Measurements from ENCODE around the gene WWOX.

Gene WWOX

GRCh38 chr16:79143026-79143425 lies 1043.6 kb downstream of the WWOX start:
- no peaks in the 10 kb centered on the region for H3K4me1 ChIP-seq (ENCODE audit: control insufficient read depth in 1 of 2, insufficient read depth in 2 of 2, low read length in 2 of 2)
- H3K4me2 ChIP-seq (ENCODE audit: low read length): no peak overlapping the region
- no peak overlapping the region for H2AFZ ChIP-seq (ENCODE audit: insufficient read depth, low read length, poor library complexity)
- no peaks in the 10 kb centered on the region for H3K79me1 ChIP-seq (ENCODE audit: low read length)
- no peak overlapping the region for H3K18ac ChIP-seq (ENCODE audit: low read length)
- H4K12ac ChIP-seq (ENCODE audit: low read depth, low read length): no peak overlapping the region
- WGBS (ENCODE audit: extremely low coverage, insufficient coverage, insufficient read length): no CpG with 5 or more reads among the region's 2 CpGs
- H3K23ac ChIP-seq (ENCODE audit: low read length): no peak overlapping the region
- no peaks in the 10 kb centered on the region for H3K9me3 ChIP-seq (ENCODE audit: insufficient read depth, low read depth, low read length)
- no peak for DNase-seq
- no peak overlapping the region for H3K4ac ChIP-seq (ENCODE audit: low read depth, low read length)
- H2AK5ac ChIP-seq (ENCODE audit: low read length): no peak overlapping the region
- H2BK12ac ChIP-seq (ENCODE audit: low read length): no peak overlapping the region
- no peak overlapping the region for H3K14ac ChIP-seq (ENCODE audit: low read length)
- H3K27ac ChIP-seq (ENCODE audit: low read depth, low read length): no peak overlapping the region
- no peak overlapping the region for H2BK120ac ChIP-seq (ENCODE audit: insufficient read depth, low read length, poor library complexity)
- H3K36me3 ChIP-seq (ENCODE audit: control insufficient read depth in 1 of 2, insufficient read depth in 2 of 2, low read length in 2 of 2): no peaks in the 10 kb centered on the region
- H4K91ac ChIP-seq (ENCODE audit: low read depth, low read length): no peak overlapping the region
- no peak overlapping the region for H3K9ac ChIP-seq (ENCODE audit: low read length)
- no peaks in the 10 kb centered on the region for H3K79me2 ChIP-seq (ENCODE audit: control insufficient read depth, insufficient read depth, low read length, poor library complexity)
- H3K27me3 ChIP-seq (ENCODE audit: insufficient read depth, low read length): no peaks in the 10 kb centered on the region
- no peak overlapping the region for H4K8ac ChIP-seq (ENCODE audit: low read depth, low read length)
- H3K4me3 ChIP-seq (ENCODE audit: low read depth, low read length): no peak overlapping the region
- no peak overlapping the region for H2BK5ac ChIP-seq (ENCODE audit: low read depth, low read length, poor library complexity)

- peak in 1 of 2 donors; percentile 25 for DNase-seq
- Histone ChIP-seq H3K23ac (ENCODE audit: low read length) (no peak overlapping the region), H2BK12ac (ENCODE audit: low read length) (no peak overlapping the region), H3K18ac (ENCODE audit: low read length) (no peak overlapping the region), H3K4me3 (ENCODE audit: low read depth, low read length) (no peak overlapping the region), H3K4me2 (ENCODE audit: low read length) (no peak overlapping the region), H3K4me1 (ENCODE audit: control insufficient read depth in 1 of 2, insufficient read depth in 2 of 2, low read length in 2 of 2) (no peaks in the 10 kb centered on the region), H2BK120ac (ENCODE audit: insufficient read depth, low read length, poor library complexity) (no peak overlapping the region), H3K27me3 (ENCODE audit: insufficient read depth, low read length) (no peaks in the 10 kb centered on the region), H2BK5ac (ENCODE audit: low read depth, low read length, poor library complexity) (no peak overlapping the region), H4K91ac (ENCODE audit: low read depth, low read length) (no peak overlapping the region), H3K79me1 (ENCODE audit: low read length) (no peaks in the 10 kb centered on the region), H2AFZ (ENCODE audit: insufficient read depth, low read length, poor library complexity) (no peak overlapping the region), H3K14ac (ENCODE audit: low read length) (no peak overlapping the region), H3K36me3 (ENCODE audit: control insufficient read depth in 1 of 2, insufficient read depth in 2 of 2, low read length in 2 of 2) (no peaks in the 10 kb centered on the region), H3K9me3 (ENCODE audit: insufficient read depth, low read depth, low read length) (no peaks in the 10 kb centered on the region), H3K4ac (ENCODE audit: low read depth, low read length) (no peak overlapping the region), H2AK5ac (ENCODE audit: low read length) (no peak overlapping the region), H3K9ac (ENCODE audit: low read length) (no peak overlapping the region), H3K79me2 (ENCODE audit: control insufficient read depth, insufficient read depth, low read length, poor library complexity) (no peaks in the 10 kb centered on the region), H3K27ac (ENCODE audit: low read depth, low read length) (no peak overlapping the region), H4K12ac (ENCODE audit: low read depth, low read length) (no peak overlapping the region), H4K8ac (ENCODE audit: low read depth, low read length) (no peak overlapping the region)
- WGBS (ENCODE audit: extremely low coverage, insufficient coverage, insufficient read length): no CpG with 5 or more reads among the region's 1 CpG
Measured at GRCh38 chr16:79150151-79150550, 1050.7 kb downstream of the WWOX start.

GRCh38 chr16:79150632-79151310 lies 1051.3 kb downstream of the WWOX start:
- Histone ChIP-seq H3K79me1 (ENCODE audit: low read length) (no peaks in the 10 kb centered on the region), H3K36me3 (ENCODE audit: control insufficient read depth in 1 of 2, insufficient read depth in 2 of 2, low read length in 2 of 2) (no peaks in the 10 kb centered on the region), H4K91ac (ENCODE audit: low read depth, low read length) (no peak overlapping the region), H3K23ac (ENCODE audit: low read length) (no peak overlapping the region), H3K4me2 (ENCODE audit: low read length) (no peak overlapping the region), H3K9me3 (ENCODE audit: insufficient read depth, low read depth, low read length) (no peaks in the 10 kb centered on the region), H2AK5ac (ENCODE audit: low read length) (no peak overlapping the region), H3K9ac (ENCODE audit: low read length) (no peak overlapping the region), H2BK12ac (ENCODE audit: low read length) (no peak overlapping the region), H3K79me2 (ENCODE audit: control insufficient read depth, insufficient read depth, low read length, poor library complexity) (no peaks in the 10 kb centered on the region), H3K27ac (ENCODE audit: low read depth, low read length) (no peak overlapping the region), H3K14ac (ENCODE audit: low read length) (no peak overlapping the region), H3K18ac (ENCODE audit: low read length) (no peak overlapping the region), H4K12ac (ENCODE audit: low read depth, low read length) (no peak overlapping the region), H4K8ac (ENCODE audit: low read depth, low read length) (no peak overlapping the region), H2AFZ (ENCODE audit: insufficient read depth, low read length, poor library complexity) (no peak overlapping the region), H3K4ac (ENCODE audit: low read depth, low read length) (no peak overlapping the region), H3K27me3 (ENCODE audit: insufficient read depth, low read length) (no peaks in the 10 kb centered on the region), H2BK5ac (ENCODE audit: low read depth, low read length, poor library complexity) (no peak overlapping the region), H3K4me3 (ENCODE audit: low read depth, low read length) (no peak overlapping the region), H3K4me1 (ENCODE audit: control insufficient read depth in 1 of 2, insufficient read depth in 2 of 2, low read length in 2 of 2) (no peaks in the 10 kb centered on the region), H2BK120ac (ENCODE audit: insufficient read depth, low read length, poor library complexity) (no peak overlapping the region)
- DNase-seq: peak in 1 of 2 donors; percentile 7
- no CpG with 5 or more reads among the region's 13 CpGs for WGBS (ENCODE audit: extremely low coverage, insufficient coverage, insufficient read length)

DNA sequence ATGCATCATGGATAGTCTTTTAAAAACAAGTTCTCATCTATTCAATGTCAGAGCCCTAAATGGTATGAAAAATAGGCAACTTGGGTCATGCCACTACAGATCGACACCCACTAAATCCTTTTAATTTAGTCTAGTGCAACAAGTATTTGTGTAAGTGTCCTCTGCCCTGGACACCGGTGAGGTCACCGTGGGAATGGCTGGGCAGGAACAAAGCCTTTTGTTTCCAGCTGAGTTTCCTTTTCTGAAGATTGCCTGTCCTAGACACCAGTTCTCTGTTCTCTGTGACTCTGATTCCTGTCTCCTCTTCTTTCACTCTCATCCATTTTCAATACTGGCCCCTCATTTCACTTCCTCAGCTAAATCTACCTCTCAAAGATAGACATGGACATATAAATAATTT lies 1054.6 kb downstream of the WWOX start:
- no peak overlapping the region for H3K27ac ChIP-seq (ENCODE audit: low read depth, low read length)
- H4K8ac ChIP-seq (ENCODE audit: low read depth, low read length): no peak overlapping the region
- no peaks in the 10 kb centered on the region for H3K36me3 ChIP-seq (ENCODE audit: control insufficient read depth in 1 of 2, insufficient read depth in 2 of 2, low read length in 2 of 2)
- H3K4me1 ChIP-seq (ENCODE audit: control insufficient read depth in 1 of 2, insufficient read depth in 2 of 2, low read length in 2 of 2): no peaks in the 10 kb centered on the region
- H3K4ac ChIP-seq (ENCODE audit: low read depth, low read length): no peak overlapping the region
- H3K14ac ChIP-seq (ENCODE audit: low read length): no peak overlapping the region
- no peak overlapping the region for H3K9ac ChIP-seq (ENCODE audit: low read length)
- no peak overlapping the region for H2AFZ ChIP-seq (ENCODE audit: insufficient read depth, low read length, poor library complexity)
- H2BK12ac ChIP-seq (ENCODE audit: low read length): no peak overlapping the region
- no peaks in the 10 kb centered on the region for H3K79me1 ChIP-seq (ENCODE audit: low read length)
- no peak overlapping the region for H3K4me2 ChIP-seq (ENCODE audit: low read length)
- no peak overlapping the region for H3K4me3 ChIP-seq (ENCODE audit: low read depth, low read length)
- no peak overlapping the region for H2BK5ac ChIP-seq (ENCODE audit: low read depth, low read length, poor library complexity)
- H2AK5ac ChIP-seq (ENCODE audit: low read length): no peak overlapping the region
- H4K12ac ChIP-seq (ENCODE audit: low read depth, low read length): no peak overlapping the region
- no peaks in the 10 kb centered on the region for H3K79me2 ChIP-seq (ENCODE audit: control insufficient read depth, insufficient read depth, low read length, poor library complexity)
- H2BK120ac ChIP-seq (ENCODE audit: insufficient read depth, low read length, poor library complexity): no peak overlapping the region
- no peak overlapping the region for H4K91ac ChIP-seq (ENCODE audit: low read depth, low read length)
- no peak for DNase-seq
- no peaks in the 10 kb centered on the region for H3K9me3 ChIP-seq (ENCODE audit: insufficient read depth, low read depth, low read length)
- no peak overlapping the region for H3K18ac ChIP-seq (ENCODE audit: low read length)
- H3K23ac ChIP-seq (ENCODE audit: low read length): no peak overlapping the region
- no peaks in the 10 kb centered on the region for H3K27me3 ChIP-seq (ENCODE audit: insufficient read depth, low read length)
- WGBS (ENCODE audit: extremely low coverage, insufficient coverage, insufficient read length): no CpG with 5 or more reads among the region's 3 CpGs
